Right kidney (tissue), 1 donor: Measurements from ENCODE around the gene SEBOX.

Source experiments
- DNase-seq: peaks from one replicate; pipeline ENCODE4 v3.0.0-alpha.2; 2016

SEBOX gene

GRCh38 chr17:28317966-28318758 is 46.8 kb downstream of the SEBOX start:
- DNase-seq, result no peak

GRCh38 chr17:28317099-28317965 is 47.7 kb downstream of the SEBOX start:
- no peak for DNase-seq

GRCh38 chr17:28315846-28316705 is 48.9 kb downstream of the SEBOX start:
- DNase-seq, result no peak

- DNase-seq, result no peak
These were observed 51.2 kb downstream of the SEBOX start for GRCh38 chr17:28313841-28314240.
